ENCODE measurements around the gene LNX1.

LNX1 gene

DNA sequence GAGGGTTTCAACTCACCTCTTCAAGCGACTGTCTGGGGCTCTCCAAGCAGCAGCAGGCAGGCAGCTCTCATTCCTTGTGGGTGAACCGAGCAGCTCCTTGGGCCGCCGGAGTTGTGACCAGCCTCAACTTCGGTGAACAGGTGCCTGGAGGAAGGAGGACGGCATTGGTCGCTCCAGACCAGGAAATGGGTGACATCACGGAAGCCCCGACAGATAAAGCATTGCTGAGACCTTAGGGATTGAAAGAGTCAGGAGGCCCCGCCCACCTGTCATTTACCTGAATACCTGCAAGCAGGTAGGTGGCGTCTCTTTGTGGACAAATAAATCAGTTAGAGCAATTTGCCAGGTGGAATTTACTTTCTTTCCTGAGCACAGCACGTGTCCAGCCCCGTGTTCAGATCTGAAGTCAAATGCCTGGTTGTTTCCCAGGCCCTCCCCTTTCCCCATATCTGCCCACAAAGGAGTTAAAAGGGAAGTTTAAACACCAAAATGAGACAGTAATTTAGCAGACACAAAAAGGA, at the start of gene LNX1:
LNX1 (minus strand) TSS at position 115 of the 521 bp plus-strand sequence. CDS start 17,484 bp downstream, outside the sequence.
- DNase-seq (ENCODE audit: low spot score): no peak

DNA sequence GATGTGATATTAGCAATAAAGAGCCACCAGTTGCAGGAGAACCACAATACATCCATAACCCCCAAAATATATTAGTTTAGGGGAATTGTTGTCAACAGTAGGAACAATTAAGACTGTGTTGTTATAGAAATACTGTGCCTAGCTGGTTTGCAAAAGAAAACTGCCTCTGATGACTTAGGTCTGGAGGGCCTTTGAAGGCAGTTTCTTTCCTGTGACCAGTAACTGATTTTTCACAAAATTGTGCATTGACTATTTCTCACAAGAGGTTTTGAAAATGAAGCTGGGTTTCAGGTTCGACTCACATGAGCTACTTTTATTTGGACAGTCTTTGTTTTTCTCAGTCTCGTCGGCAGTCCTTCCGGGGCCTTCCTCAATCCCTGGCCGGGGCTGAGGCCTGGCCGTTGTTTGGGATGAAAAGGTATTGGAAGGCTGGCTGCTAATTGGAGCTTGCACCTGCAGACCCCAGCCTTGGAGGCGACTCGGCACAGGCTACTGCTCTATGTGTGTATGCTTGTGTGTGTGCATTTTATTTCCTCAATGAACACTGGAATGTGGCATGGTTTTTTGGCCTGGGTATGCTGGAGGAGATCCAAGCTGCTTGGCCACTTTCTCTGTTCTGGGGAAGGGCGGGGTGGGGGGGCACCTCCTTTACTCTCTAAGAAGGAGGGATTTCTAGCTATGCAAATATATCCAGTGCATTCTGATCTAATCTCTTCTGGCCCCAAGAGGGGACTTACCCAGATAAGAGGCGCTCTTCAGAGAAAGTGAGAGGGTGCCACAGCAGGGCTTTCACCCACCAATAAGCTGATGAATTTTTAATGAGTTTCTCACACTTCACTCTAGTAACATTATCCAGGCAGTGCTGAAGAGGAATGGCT, 49.5 kb upstream of the LNX1 start:
- peak; percentile 26 for DNase-seq (ENCODE audit: low spot score)

DNA sequence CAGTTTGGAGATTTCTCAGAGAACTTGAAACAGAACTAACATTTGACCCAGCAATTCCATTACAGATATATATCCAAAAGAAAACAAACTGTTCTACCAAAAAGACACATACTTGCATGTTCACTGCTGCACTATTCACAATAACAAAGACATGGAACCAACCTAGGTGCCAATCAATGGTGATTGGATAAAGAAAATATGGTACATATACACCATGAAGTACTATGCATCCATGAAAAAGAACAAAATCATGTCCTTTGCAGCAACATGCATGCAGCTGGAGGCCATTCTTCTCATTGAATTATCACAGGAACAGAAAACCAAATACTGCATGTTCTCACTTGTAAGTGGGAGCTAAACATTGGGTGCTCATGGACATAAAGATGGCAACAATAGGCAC, 47.6 kb upstream of the LNX1 start:
- no peak for DNase-seq (ENCODE audit: low spot score)

DNA sequence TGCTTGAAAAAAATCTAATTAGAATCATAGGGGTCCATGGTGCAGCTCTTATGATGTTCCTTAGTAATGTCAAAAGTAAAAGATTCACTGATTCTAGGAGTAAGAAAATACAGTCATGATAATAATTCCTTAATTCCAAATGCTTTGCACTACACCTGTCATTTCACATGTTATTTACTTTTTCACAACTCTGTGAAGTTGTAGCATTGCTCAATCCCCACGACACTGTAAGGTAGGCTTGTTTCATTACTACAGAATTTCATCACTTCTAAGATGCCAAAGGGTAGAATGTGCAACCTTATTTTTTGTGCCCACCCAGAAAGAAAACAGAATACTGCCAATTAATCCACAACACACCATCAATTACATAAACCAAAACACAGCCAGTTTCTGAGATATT, 46.1 kb upstream of the LNX1 start:
- DNase-seq (ENCODE audit: low spot score): no peak

DNA sequence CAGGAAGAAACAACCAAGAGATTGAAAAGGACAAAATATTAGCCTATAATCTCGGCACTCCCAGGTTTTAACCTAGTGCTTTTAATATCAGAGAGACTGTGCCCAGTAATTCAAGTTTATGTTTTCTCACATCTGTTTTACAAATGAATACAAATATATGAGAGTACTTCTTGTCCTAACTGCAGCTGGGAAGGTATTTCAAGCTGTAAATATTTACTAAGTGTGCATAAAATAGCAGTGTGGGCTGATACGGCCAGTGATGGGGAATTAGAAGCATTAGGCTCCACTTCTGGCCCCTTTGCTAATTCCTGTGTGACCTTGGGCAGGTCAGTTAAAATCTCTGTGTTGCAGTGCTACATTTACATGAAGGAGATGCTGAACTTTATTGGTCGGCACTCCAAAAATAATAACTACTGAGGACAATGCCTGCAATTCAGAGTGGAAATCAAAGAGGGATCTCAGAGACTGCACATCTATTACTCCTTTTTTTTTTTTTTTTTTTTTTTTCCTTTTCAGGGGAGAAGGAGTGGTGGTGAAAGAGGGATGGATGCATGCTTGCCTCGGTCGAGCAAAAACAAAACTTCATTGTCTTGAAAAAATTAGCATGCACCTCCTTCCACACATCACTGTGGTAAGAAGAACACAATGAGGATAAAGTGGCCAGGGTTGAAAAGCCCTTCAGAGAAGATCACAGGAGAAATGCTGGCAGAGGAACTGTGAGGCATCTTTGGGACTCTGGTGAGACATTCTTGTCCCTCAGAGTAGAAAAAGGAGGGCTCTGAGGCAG, 44.6 kb upstream of the LNX1 start:
- DNase-seq (ENCODE audit: low spot score): no peak

DNA sequence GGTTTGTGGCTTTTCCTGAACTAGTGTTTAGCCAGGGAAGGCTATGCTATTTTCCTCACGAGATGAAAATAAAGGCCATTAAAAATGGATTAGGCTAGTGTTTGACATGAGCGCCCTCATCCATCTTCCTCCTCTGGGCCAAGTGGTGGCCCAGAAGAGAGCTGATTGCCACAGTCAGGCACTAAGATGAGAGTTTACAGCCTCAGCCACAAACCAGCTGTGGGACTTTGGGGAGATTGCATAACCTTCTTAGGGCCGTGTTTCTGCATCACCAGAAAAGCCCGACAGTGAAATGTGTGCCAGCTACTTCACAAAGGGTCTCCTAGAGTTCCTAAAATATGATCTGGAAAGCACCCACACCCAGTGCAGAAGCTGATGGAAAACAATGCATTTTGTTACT, 42.3 kb upstream of the LNX1 start:
- DNase-seq (ENCODE audit: low spot score): no peak

DNA sequence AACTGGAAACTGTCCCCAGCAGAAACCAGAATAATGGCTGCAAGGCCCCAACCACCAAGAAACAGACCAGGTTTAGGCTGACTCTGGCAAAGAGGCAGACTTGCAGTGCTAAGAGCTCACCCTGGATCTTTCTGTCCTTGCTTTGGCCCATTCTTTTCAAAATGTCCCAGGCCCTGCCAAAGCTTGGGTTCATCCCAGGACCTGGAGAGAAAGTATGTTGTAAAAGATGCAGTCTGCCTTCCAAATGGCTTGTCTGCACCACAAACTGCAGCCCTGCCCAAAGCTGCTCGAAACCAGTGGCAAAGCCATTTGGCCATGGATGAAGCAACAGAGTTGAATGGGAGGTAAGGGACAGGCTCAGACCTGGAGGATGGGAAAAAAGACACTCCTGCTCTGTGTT, 38.0 kb upstream of the LNX1 start:
- no peak for DNase-seq (ENCODE audit: low spot score)

DNA sequence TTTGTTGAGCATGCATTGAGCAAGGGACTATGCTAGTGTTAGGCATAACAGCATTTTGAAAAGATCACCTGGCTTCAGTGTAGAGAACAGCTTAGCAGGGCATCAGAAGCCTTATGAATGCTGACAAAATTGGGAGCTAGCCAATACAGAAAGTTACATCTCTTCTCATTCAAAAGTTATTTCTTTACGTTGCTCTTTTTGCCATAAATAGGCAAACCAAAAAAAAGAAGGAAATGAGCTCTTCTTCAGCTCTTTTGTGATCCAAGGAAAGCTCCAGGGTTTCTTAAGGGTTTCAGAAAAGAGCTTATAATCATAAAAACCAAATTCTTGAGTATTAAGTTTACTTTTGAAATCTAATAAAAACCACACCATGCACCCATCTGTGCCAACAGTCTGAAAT, 35.2 kb upstream of the LNX1 start:
- no peak for DNase-seq (ENCODE audit: low spot score)

DNA sequence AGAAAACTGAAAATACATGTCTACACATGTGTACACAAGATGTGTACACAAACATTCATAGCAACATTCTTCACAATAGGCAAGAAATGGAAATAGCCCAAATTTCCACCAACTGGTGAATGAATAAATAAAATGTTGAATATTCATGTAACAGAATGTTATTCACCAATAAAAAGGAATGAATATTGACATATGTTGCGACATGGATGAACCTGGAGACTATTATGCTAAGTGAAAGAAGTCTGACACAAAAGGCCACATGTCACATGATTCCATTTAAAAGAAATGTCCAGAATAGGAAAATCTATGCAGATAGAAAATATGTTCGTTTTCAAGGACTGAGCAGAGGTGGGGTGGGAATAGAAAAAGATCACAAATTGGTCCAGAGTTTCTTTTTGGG, 34.6 kb upstream of the LNX1 start:
- no peak for DNase-seq (ENCODE audit: low spot score)

DNA sequence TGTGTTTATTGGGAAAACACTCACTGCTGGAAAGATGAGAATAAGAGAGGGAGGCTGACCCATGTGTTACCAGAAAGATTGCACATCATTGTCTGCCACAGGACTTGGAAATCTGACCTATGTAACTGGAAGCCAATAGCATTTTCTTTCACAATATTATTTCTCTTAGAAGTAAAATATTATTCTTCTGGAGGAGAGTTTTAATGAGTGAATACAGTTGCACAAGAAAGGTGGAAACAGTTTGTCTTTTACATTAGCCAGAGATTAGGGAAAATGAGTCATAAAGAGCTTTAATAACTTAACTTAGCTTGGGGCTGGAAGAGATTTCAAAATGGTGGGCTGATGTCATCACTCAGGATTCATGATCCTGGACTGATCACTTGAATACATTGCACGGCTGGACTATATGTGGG, 31.5 kb upstream of the LNX1 start:
- no peak for DNase-seq (ENCODE audit: low spot score)

DNA sequence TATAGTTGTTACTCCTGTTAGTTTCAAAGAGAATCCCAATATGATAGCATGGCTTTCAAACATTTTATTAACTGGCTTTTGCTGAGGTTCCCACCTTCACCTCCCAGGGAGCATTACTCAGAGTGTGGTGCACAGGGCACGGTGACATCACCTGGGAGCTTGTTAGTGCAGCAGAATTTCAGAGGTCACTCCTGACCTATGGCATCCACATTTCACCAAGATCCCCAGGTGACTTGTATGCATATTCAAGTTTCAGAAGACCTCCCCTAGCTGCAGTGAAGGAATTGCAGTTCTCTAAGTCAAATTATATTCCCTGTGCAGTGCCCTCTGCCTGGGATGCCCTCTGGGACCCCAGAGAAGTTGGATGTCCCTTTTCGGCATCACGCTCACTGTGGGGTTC, 29.7 kb upstream of the LNX1 start:
- DNase-seq (ENCODE audit: low spot score): no peak

DNA sequence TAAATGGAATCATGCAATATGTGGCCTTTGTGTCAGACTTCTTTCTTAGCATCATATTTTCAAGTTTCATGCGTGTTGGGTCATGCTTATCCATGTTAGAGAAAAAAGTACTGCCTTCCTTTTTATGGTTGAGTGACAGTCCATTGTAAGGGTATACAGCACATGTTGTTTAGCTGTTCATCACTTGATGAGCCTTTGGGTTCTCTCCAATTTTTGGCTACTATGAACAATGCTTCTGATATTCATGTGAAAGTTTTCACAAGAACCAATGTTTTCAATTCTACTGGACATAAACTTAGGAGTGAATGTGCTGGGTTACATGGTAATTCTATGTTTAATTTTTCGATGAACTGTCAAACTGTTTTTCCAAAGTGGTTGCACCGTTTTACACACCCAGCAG, 28.1 kb upstream of the LNX1 start:
- DNase-seq (ENCODE audit: low spot score): no peak

DNA sequence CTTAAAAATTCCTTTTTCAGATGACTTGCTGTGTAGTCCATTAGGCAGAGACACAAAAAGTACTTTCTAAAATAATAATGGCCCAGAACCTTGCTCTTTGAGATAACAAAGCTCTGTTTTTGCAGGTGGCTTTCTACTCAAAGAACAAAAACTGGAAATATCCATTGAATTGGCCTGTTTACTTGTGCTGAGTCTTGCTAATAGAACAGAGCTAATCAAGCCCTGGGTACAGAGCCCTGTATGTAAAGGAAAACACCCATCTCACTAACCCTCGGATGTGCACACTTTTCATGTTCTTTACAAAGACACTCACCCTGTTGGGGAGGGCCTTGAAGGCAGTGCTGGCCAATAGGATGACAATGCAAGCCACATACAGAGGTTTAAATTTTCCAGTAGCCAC, 27.0 kb upstream of the LNX1 start:
- no peak for DNase-seq (ENCODE audit: low spot score)

DNA sequence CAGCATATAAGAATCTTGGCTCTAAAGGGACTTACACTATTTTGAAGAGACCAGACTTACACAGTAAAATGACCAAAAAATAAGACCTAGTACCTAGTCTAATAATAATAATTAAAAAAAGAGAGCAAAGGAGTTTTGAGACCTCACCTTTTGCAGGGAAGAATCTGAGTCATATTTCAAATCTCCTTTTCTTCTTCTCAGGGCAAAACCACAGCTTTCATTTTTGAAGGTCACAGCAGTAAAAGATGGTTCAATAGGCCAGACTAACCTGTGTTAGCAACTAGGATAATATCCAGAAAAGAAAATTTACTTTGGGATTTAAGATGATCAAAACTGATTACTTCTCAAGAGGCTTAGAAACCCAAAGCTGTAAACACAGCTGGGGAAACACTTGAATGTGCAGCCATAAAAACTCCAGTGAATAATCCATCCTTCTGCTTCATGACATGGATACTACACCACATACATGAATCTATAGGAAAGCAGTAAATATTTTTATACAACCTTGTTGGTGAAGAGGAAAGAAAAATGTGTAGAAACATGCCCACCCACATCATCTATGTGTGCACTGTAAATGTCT, 25.9 kb upstream of the LNX1 start:
- no peak for DNase-seq (ENCODE audit: low spot score)

DNA sequence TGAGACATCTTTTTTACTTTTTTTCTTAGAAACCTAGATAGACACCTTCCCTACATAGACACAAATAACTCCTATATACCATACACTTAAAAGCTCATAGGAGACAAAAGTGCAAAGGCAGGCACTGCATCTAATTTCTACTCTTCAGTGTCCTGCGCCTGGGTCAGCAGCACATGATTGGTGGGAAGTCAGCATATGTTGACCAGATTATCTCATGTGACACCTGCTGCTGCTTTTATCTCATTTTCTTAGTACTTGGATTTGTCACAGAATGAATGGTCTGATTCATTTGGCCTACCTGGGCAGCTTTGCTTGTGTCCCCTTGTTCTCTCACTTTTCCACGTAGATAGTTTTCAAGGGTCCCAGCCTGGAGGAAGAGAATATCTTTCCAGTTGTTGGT, 24.9 kb upstream of the LNX1 start:
- no peak for DNase-seq (ENCODE audit: low spot score)

DNA sequence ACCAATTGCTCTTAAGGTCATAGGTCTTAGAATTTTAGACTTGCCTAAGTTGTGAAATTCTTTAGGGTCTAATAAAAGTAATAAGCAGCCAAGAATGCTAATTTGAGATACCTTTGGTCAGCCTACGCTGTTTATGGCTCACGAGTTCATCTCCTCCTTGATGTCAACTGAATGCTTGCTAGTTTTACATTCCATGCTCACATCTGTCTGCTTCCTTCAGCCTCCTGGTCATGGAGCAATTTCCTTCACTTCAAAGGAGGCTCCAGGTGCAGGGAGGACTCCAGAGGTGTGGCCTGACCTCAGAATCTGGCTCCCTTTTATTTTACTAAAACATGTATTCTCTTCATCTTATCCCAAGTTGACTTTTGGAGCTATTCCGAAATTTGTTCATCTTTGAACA, 23.3 kb upstream of the LNX1 start:
- DNase-seq (ENCODE audit: low spot score): no peak

DNA sequence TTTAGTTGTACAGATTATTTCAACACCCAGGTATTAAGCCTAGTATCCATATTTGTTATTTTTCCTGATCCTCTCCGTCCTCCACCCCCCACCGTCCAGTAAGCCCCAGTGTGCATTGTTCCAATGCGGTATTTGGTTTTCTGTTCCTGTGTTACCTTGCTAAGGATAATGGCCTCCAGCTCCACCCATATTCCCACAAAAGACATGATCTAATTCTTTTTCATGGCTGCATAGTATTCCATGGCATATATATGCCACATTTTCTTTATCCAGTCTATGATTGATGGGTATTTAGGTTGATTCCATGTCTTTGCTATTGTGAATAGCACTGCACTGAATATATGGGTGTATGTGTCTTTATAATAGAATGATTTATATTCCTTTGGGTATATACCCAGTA, 22.1 kb upstream of the LNX1 start:
- no peak for DNase-seq (ENCODE audit: low spot score)

DNA sequence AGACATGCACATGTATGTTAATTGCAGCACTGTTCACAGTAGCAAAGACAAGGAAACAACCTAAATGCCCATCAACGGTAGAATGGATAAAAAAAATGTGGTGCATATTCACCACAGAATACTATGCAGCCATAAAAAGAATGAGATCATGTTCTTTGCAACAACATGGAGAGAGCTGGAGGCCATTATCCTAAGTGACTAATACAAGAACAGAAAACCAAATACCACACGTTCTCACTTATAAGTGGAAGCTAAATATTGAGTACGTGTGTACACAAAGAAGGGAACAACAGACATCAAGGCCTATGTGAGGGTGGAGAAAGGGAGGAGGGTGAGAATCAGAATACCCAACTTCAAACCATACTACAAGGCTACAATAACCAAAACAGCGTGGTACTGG, 17.4 kb upstream of the LNX1 start:
- DNase-seq (ENCODE audit: low spot score): no peak

DNA sequence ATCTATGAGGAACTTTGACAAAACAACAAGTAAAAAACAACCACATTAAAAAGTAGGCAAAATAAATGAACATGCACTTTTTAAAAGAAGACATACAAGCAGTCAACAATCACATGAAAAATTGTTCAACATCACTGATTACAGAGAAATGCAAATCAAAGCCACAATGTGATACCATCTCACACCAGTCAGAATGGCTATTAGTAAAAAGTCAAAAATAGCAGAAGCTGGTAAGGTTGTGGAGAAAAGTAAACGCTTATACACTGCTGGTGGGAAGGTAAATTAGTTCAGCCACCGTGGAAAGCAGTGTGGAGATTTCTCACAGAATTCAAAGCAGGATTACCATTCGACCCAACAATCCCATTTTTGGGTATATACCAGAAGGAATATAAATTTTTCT, 17.0 kb upstream of the LNX1 start:
- DNase-seq (ENCODE audit: low spot score): no peak

DNA sequence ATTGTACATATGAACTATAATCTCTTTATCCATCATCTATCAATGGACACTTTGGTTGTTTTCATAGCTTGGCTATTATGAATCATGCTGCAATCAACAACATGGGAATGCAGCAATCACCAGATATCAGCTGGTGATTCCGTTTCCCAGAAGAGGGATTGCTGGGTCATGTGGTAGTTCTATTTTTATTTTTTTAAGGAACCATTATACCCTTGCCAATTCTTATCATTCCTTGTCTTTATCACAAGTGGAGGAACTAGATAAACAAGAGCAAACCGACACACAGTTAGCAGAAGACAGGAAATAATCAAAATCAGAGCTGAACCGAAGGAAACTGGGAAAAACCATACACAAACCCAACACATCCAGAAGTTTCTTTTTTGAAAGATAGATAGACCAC, 14.5 kb upstream of the LNX1 start:
- DNase-seq (ENCODE audit: low spot score): no peak

DNA sequence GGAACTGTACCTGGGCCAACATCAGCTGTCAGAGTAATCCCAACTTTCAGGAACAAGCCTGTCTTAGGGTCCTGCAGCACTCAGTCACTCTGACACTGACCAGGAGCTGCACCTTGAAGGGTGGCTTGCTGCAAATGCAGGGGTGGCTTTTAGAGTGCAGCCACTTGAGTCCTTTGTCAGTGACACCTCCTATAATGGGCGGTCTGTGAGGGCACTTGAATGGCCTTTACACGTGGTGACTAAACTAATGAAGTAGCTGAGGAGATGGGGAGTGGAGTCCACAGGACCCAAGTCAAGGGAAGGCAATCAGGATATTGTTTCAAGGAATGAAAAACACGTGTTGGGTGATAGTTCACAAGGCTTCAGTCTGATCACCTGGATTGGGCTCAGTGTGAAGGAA, 11.1 kb upstream of the LNX1 start:
- no peak for DNase-seq (ENCODE audit: low spot score)

DNA sequence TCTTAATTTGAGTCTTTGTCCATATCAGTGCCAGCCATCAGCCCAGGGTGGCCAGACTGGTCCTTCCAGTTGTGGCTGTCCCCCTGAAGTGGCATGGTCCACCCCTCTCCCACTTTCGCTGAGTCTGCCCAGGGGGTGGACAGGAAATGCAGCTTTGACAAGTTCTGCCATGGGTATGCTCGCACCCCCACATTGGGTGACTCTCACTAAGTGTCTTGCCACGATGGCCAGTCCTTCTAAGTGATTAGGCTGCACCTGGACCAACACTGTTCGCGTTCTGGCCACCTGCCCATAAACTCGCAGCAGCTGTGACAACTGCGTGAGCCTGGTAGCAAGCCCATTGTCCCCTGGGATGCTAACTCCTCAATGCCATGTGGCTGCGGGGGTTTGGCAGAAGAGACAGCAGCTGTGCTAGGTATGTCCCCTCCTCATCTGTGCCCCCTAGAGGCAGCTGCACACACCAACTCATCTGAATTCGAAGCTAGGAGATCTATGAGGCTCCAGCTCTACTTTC, 10.0 kb upstream of the LNX1 start:
- DNase-seq (ENCODE audit: low spot score): no peak

DNA sequence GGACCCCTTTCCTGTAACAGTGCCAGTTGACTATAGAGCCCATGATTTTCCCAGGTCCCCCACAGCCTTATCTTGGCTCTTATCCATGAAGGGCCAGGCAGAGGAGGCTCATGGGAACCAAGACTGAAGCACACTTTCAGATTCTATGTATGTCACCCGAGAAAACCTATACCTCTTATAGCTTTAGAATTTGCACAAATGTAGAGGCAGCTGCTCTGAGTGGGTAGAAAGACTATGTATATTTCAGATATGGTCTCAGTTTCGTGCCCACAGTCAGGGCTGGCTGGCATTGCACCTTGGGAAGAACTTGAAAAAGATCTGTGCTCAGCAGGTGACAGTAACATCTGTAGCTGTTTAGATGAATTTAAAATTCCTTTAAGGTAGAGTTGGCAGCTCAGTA, 8.3 kb upstream of the LNX1 start:
- DNase-seq (ENCODE audit: low spot score): no peak

Measured in globus pallidus (tissue), 1 donor.